SK-N-SH (cell line): Measurements from ENCODE around the gene DSEL.

Experiments
- EP300 ChIP-seq, 2 experiments: IDR thresholded peaks; 2 replicates each; pipeline versions ENCODE4 v1.4.0 to v1.6.1; 2012; ENCODE audit warnings: borderline replicate concordance in 1 of 2, low read depth in 1 of 2, low read length in 1 of 2
- SIN3A ChIP-seq: IDR thresholded peaks from 2 replicates; pipeline ENCODE4 v1.6.1; 2012; ENCODE audit warnings: low read depth, mild to moderate bottlenecking, low read length, moderate library complexity, borderline replicate concordance
- TF ChIP-seq, protein P1 (sequence below): IDR thresholded peaks from 2 replicates; pipeline ENCODE4 v1.4.0; 2012; ENCODE audit warnings: low read depth
- TF ChIP-seq, protein P2 (sequence below): fragments of 200-600 bp; sonication (generic); IDR thresholded peaks from 2 replicates; pipeline ENCODE4 v1.6.1; 2017; ENCODE audit warnings: antibody characterized with exemption, mild to moderate bottlenecking, moderate library complexity
- TF ChIP-seq, protein P3 (sequence below): fragments of 150-350 bp; IDR thresholded peaks from 2 replicates; pipeline ENCODE4 v1.6.1; 2016; ENCODE audit warnings: mild to moderate bottlenecking, low read depth, low read length

DNA sequence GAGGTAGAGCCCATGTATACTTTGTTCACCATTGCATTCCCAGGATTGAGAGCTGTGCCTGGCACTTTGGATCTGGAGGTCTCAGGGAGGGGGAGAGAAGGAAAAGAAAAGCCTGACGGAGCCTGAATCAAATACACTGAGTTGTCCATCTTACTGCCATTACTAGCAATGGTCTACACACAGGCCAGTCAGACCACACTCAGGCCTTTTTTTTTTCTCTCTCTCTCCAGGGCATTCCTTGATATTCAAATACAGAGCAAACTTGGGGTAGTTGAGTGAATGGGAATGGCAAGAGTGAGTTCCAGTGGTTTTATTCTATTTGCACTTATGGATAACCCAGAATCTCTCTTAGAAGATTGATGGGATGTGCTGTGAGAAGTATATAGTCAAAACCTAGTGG lies 11.8 kb downstream of the DSEL start:
- TF ChIP-seq EP300 (IDR thresholded peaks at IDR 0.05; ENCODE audit: borderline replicate concordance in 1 of 2, low read depth in 1 of 2, low read length in 1 of 2) (no peak), SIN3A (no peak)
- TF ChIP-seq, protein P1, sequence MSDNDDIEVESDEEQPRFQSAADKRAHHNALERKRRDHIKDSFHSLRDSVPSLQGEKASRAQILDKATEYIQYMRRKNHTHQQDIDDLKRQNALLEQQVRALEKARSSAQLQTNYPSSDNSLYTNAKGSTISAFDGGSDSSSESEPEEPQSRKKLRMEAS, result no peak
- TF ChIP-seq, protein P2, sequence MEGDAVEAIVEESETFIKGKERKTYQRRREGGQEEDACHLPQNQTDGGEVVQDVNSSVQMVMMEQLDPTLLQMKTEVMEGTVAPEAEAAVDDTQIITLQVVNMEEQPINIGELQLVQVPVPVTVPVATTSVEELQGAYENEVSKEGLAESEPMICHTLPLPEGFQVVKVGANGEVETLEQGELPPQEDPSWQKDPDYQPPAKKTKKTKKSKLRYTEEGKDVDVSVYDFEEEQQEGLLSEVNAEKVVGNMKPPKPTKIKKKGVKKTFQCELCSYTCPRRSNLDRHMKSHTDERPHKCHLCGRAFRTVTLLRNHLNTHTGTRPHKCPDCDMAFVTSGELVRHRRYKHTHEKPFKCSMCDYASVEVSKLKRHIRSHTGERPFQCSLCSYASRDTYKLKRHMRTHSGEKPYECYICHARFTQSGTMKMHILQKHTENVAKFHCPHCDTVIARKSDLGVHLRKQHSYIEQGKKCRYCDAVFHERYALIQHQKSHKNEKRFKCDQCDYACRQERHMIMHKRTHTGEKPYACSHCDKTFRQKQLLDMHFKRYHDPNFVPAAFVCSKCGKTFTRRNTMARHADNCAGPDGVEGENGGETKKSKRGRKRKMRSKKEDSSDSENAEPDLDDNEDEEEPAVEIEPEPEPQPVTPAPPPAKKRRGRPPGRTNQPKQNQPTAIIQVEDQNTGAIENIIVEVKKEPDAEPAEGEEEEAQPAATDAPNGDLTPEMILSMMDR, result no peak
- TF ChIP-seq, protein P3, sequence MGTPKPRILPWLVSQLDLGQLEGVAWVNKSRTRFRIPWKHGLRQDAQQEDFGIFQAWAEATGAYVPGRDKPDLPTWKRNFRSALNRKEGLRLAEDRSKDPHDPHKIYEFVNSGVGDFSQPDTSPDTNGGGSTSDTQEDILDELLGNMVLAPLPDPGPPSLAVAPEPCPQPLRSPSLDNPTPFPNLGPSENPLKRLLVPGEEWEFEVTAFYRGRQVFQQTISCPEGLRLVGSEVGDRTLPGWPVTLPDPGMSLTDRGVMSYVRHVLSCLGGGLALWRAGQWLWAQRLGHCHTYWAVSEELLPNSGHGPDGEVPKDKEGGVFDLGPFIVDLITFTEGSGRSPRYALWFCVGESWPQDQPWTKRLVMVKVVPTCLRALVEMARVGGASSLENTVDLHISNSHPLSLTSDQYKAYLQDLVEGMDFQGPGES, result no peak
